ENCODE results near the gene TMEM234. TPM values are rescaled to one million over a fixed set of nuclear protein-coding genes. Genes with fewer than 3 reads are reported as not detected.

TMEM234 gene
- total and polyA plus RNA-seq, 2 of the 4 experiments (the other 2 are of a cell fraction) = 10.8 to 22.7 TPM

GRCh38 chr1:32247983-32248889 is 26.1 kb upstream of the TMEM234 start:
- peaks cover 16% of the 10 kb centered on the region for H3K4me1 ChIP-seq (ENCODE audit: control insufficient read depth, insufficient read depth, low read length)
- no peak overlapping the region for H2BK5ac ChIP-seq (ENCODE audit: low read depth, low read length, poor library complexity, severe bottlenecking)
- peaks cover 10% of the 10 kb centered on the region for H3K9me1 ChIP-seq (ENCODE audit: insufficient read depth, low read length)
- H2AK5ac ChIP-seq (ENCODE audit: low read depth, low read length) = peak overlapping the region; percentile 80
- no peaks in the 10 kb centered on the region for H3K36me3 ChIP-seq (ENCODE audit: control insufficient read depth, insufficient read depth, low read length)
- H2BK15ac ChIP-seq (ENCODE audit: low read depth, low read length) = peak overlapping the region; percentile 49; the same call in 1 of the 3 replicates
- no peaks in the 10 kb centered on the region for H3K9me3 ChIP-seq (ENCODE audit: control insufficient read depth, insufficient read depth, low read length)
- BruUV-seq (replicated peaks) = no TSS peak
- H4K20me1 ChIP-seq (ENCODE audit: insufficient read depth, low read length) = no peaks in the 10 kb centered on the region
- no peak overlapping the region for H3K27ac ChIP-seq (ENCODE audit: insufficient read depth, low read length)
- intact Hi-C loops (cut with micrococcal nuclease) = no loop called here
- H3K56ac ChIP-seq (ENCODE audit: extremely low read depth, insufficient read depth, low read length) = no peak overlapping the region
- ChIA-PET CTCF (interaction anchor here (0.6 to 1.5 kb wide), 7 partner anchors 8 to 73 kb away, joined by 3 to 6 read pairs (median 4); partner anchors contain the start of gene HDAC1), POLR2A (ENCODE audit: unreplicated experiment) (interaction anchor here (0.6 kb wide), 1 partner anchor 11 kb away, joined by 3 read pairs; no protein-coding TSS in a partner anchor)
- H3K4me3 ChIP-seq (ENCODE audit: insufficient read depth, low read depth, low read length) = no peak overlapping the region
- H2BK120ac ChIP-seq (ENCODE audit: low read depth, low read length) = peak overlapping the region; percentile 52
- peak; percentile 88 for ATAC-seq (ENCODE audit: low read depth)
- peaks cover 2% of the 10 kb centered on the region; the same call in 1 of the 2 replicates for H3K27me3 ChIP-seq (ENCODE audit: control insufficient read depth, insufficient read depth, low read length)
- DNase-seq = peak; percentile 52
- H2AFZ ChIP-seq (replicated peaks; ENCODE audit: low read length, poor library complexity) = peak overlapping the region; percentile 84
- peak overlapping the region; percentile 94; the same call in 1 of the 2 replicates for H3K4ac ChIP-seq (ENCODE audit: low read depth, low read length)
- H4K8ac ChIP-seq (ENCODE audit: low read depth in 2 of 2, low read length in 2 of 2) = peak overlapping the region in 1 of 2 experiments; percentile 66; a peak in 3 of 4 replicates
- no peak overlapping the region; the same call in 1 of the 2 replicates for H3K4me2 ChIP-seq (ENCODE audit: low read depth, low read length)
- no peak overlapping the region; the same call in 1 of the 2 replicates for H3K23ac ChIP-seq (ENCODE audit: low read depth, low read length)
- no peak overlapping the region; the same call in 1 of the 2 replicates for H4K5ac ChIP-seq (ENCODE audit: low read depth, low read length)
- H3K14ac ChIP-seq (replicated peaks; ENCODE audit: low read depth, low read length) = no peak overlapping the region; the same call in 1 of the 2 replicates
- dilution Hi-C loops (cut with HindIII; ENCODE audit: low sequenced_read_pairs, unreplicated experiment) = no loop called here
- 11% methylated on average over 13 of the region's 31 CpGs; no CpG with 5 or more reads in 1 of the 2 experiments for WGBS, 2 experiments (ENCODE audit: extremely low coverage in 2 of 2, insufficient read length in 1 of 2)
- 0 out of 2 replicates have a peak overlapping the region, but pooled peaks have one; percentile 24 for H4K91ac ChIP-seq (ENCODE audit: insufficient read depth, low read depth, low read length)
- H3K18ac ChIP-seq (ENCODE audit: low read depth, low read length) = no peak overlapping the region
- H3K9ac ChIP-seq (ENCODE audit: low read depth, low read length) = no peak overlapping the region
- peak overlapping the region; percentile 89 for H2AK9ac ChIP-seq (replicated peaks; ENCODE audit: low read depth, low read length, poor library complexity)
- in situ Hi-C loops (cut with MboI; ENCODE audit: low sequenced_read_pairs) = no loop called here
- peak overlapping the region; percentile 25; the same call in 1 of the 2 replicates for H2BK20ac ChIP-seq (ENCODE audit: low read depth, low read length)
- H3K79me1 ChIP-seq (ENCODE audit: low read depth in 1 of 2, low read length in 2 of 2) = peaks cover 0 to 3% of the 10 kb centered on the region in 2 experiments; a peak in 1 of 4 replicates
- TF ChIP-seq BHLHE40 (IDR thresholded peaks at IDR 0.05; ENCODE audit: low read depth, low read length) (no peak), USF2 (IDR thresholded peaks at IDR 0.05; ENCODE audit: low read depth, low read length) (no peak), MAZ (IDR thresholded peaks at IDR 0.05; ENCODE audit: borderline replicate concordance, low read depth, low read length) (no peak), CHD1 (IDR thresholded peaks at IDR 0.05; ENCODE audit: low read depth, low read length) (no peak), CEBPB (IDR thresholded peaks at IDR 0.05; ENCODE audit: low read depth, low read length) (no peak), MXI1 (IDR thresholded peaks at IDR 0.05; ENCODE audit: borderline replicate concordance, low read depth, low read length) (0 out of 2 replicates have a peak, but pooled peaks have one; percentile 12), RFX5 (IDR thresholded peaks at IDR 0.05; ENCODE audit: low read depth, low read length) (no peak), CTCF (conservative IDR thresholded peaks at IDR 0.05; ENCODE audit: low read depth, low read length) (peak; percentile 70), SMC3 (IDR thresholded peaks at IDR 0.05; ENCODE audit: low read depth, low read length) (peak; percentile 34; the same call in 1 of the 2 replicates), FOS (IDR thresholded peaks at IDR 0.05; ENCODE audit: low read depth, low read length) (no peak), NFE2L2 (IDR thresholded peaks at IDR 0.05; ENCODE audit: low read depth, low read length) (no peak), POLR2A (IDR thresholded peaks at IDR 0.05; ENCODE audit: low read depth, low read length) (no peak), MAFK (IDR thresholded peaks at IDR 0.05; ENCODE audit: low read depth, low read length) (no peak)
